RCC 7860 (cell line): ENCODE data around the gene TMEM151B.
"Not testable (repeated sequence)": the region's sequence is repeated elsewhere in the genome, so short reads cannot be mapped to it uniquely, and the experiment has no call there.

Source experiments
- DNase-seq: peaks from one replicate; pipeline ENCODE4 v3.0.0-alpha.2; 2015; ENCODE audit warnings: low spot score
- FAIRE-seq: peaks from 2 replicates; lab custom pipeline; 2012; peaks lifted over from hg19 to GRCh38; lab: Jason Lieb, UNC

TMEM151B gene

GRCh38 chr6:44269921-44270525 is at the start of gene TMEM151B:
TSS of gene TMEM151B (plus strand) at chr6:44270450. CDS start at chr6:44270743, 293 bp downstream.
- no peak for FAIRE-seq
- no peak for DNase-seq

- DNase-seq (no peak), FAIRE-seq (no peak)
Measured at GRCh38 chr6:44220913-44221290, 49.3 kb upstream of the TMEM151B start.

GRCh38 chr6:44221291-44221960 is 48.8 kb upstream of the TMEM151B start:
- no peak for FAIRE-seq
- DNase-seq = peak; percentile 63

DNA sequence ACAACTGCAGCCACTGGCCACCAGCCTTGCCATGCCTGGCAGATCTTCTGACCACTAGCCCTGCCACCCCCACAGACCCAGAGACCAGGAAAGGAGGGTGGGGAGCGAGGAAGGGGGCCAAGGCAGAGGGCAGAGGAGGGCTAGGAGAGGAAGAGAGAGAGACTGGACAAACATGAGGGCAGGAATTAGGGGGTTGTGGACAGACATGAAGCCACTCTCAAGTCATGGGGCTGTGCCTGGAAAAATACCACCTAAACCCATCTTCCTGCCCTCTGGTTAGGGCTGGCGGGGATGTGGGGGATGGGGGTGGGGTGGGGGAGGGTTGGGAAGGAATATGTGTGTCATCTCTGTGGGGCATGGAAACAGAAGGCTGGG is 48.3 kb upstream of the TMEM151B start:
- FAIRE-seq (no peak), DNase-seq (no peak)

DNA sequence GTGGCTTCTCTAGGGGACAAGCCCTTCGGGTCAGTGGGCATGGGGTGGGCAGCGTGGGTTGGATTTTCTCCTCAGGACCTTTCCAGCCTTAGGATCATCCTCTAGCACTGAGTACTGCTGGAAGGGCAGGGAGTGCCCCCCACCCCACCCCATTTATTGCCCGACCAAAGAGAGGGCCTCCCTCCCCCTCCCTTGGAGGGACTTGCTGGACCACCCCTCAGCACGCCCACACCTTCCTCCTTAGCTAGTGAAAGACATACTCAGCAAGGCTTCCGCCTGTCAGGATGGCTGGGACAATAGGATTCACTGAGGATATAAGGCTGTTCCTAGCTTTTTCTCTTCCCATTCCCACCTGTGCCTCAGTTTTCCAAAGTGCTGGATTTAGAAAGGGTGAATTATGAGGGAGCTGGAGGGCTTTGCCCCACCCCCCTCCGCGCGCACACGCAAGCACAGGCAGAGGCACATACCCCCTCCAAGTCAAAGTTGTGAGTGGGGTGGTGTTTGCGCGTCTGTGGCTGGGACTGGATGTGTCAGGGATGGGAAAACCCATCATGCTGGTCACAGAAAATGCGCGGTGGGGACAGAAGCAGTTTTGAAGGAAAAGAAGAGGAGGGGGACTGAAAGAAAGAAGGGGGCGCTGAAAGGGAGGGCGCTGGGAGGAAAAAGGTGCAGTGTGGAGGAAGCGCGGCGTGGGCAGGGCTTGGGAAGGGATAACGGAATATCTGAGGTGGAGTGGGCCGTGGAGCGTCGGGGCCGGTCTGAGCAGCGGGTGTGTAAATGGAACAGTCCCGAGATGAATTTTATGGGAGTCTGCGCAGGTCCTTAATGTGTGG is 47.5 kb upstream of the TMEM151B start:
- DNase-seq = no peak
- no peak for FAIRE-seq

DNA sequence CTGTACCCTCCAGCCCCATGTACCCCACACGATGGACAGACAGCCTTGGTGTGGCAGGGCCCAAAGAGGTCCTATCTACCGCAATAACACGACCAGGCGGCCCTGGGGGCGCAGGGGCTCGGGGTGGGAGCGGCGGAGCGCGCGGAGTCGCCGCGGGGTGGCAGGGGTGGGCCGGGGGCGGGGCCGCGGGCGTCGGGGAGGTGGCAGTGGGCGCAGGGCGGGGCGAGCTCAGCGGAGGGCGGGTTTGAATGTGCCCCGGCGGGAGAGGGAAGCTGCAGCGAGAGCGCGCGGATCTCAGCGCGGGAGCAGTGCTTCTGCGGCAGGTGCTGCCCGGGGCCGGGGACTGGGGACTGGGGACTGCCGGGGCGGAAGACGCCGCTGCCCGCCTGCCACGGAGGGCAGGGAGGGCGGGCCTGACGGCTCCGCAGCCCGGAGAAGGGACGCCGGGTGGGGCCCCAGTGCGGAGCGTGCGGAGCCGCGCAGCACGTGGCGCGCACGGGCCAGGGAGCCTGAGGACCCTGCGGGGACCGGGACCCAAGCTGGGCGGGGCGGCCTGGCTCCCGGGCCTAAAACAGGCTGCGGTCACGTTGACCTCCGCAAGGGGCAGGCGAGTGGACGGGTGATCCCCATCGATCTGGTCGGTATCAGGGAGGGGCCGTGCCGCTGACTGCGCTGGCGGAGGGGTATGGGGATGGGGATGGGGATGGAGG is 46.8 kb upstream of the TMEM151B start, which contains the start of gene SLC29A1:
Gene SLC29A1 (plus strand): TSS at position 277 of the 710 bp plus-strand sequence. CDS start 3,719 bp downstream, outside the sequence.
- FAIRE-seq = no peak

DNA sequence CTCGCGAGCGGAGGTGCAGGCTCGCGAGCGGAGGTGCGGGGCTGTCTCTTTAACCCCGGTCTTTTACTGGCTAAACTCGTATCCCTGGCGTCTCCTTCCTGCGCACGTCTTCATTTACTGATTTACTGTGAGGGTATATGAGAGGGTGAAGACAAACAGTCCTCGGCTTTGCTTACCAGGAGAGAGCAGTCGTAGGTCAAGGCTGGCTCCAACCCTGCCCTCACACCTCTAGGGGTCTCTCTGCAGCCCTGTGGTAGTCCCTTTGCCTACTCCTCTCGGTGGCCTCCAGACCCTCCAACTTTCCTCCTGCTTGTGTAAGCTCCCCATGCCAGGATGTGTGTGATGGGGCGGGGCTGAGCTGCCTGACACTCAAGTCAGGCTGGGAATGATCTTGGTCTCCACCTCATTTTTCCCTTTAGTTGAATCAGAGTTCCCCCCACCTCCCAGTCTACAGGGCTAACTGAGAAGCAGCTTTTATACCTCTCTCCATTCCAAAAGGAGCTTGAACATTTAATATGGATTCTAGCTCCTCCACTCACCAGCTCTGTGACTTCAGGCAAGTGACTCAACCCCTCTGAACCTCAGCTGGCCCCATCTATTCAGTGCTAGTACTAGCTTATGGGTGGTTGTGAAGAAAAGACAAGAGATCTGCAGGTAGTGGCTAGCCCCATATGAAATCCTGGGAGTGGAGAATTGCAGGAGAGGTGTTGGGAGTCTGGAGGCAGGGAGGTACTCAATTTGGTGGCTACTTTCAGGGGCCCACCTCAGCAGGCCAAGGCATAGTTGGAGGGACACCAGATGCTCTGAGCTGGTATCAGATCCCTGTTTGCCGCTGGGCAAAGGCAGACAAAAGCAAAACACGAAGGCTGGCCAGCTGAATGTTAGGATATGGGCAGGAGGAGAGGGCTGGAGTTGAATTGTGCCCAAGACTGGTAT is 46.0 kb upstream of the TMEM151B start:
- no peak for FAIRE-seq

More for the DNA sequence above, 46.8 kb upstream of the TMEM151B start, which contains the start of gene SLC29A1:
- DNase-seq = peak; percentile 26

GRCh38 chr6:44224965-44225305 is 45.3 kb upstream of the TMEM151B start:
- DNase-seq (no peak), FAIRE-seq (no peak)

More for the DNA sequence above, 46.0 kb upstream of the TMEM151B start:
- DNase-seq = no peak

GRCh38 chr6:44225579-44226325 is 44.5 kb upstream of the TMEM151B start:
- FAIRE-seq = no peak
- DNase-seq = no peak

DNA sequence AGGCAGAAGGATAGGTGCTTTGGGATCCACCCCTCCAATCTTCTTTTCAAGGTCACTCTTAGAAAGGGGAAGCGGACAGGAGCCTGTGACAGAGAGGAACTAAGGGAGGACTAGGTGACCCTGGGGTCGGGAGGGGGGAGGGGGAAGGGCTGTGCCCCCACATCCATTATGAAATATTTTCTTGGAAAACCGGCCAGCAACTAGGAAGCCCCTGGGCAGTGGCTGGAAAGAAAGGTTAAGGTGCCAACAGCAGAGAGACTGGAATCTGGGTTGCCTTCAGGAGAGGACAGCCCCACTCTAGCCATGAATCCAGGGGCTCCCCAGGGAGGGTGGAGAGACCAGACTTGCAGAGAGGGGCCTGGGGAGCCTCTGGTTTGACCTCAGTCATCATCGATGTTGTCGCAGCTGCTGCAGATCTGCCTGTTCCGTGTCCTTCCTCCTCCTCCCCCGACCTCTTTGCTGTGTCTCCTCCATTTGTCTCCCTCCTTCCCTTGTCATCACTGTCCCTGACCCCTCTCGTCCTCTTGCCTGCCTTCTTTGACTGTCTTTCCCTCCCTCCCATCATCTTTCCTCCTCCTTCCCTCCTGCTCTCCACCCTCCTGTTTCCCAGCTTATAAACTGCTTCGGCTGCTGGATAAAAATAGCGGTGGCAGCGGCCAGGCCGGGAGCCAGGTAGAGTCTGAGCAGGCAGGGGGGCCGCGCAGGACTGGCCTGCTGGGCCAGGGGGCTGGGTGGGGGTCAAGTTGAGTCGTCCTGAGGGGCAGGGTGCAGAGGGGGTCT is 43.7 kb upstream of the TMEM151B start:
- FAIRE-seq (no peak), DNase-seq (no peak)

GRCh38 chr6:44227148-44227793 is 43.0 kb upstream of the TMEM151B start:
- DNase-seq = no peak
- no peak for FAIRE-seq

- no peak for FAIRE-seq
Measured at GRCh38 chr6:44228031-44228430, 42.2 kb upstream of the TMEM151B start.

DNA sequence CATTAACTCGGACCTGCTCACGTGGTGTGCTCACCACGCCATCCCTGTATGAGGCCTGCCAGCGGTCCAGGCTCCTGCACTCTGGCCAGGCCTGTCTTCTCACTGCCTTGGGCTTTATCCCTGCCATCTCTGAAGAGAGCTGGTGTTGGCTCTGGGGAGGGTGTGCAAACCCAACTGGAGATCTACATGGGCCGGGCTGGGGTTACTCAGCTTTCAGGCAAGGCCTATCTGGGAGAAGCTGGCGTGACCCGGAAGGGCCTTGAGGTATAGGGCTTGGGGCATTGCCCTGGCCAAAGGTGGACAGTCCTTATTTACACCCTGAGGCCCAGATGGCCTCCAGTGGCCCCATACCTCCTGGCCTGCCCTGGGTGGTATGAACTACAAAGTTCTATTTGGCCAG is 41.8 kb upstream of the TMEM151B start:
- FAIRE-seq (no peak), DNase-seq (no peak)

More at GRCh38 chr6:44228031-44228430, 42.2 kb upstream of the TMEM151B start:
- no peak for DNase-seq

- FAIRE-seq = no peak
Measured at GRCh38 chr6:44228836-44229235, 41.4 kb upstream of the TMEM151B start.

GRCh38 chr6:44229376-44230033 is 40.7 kb upstream of the TMEM151B start:
- DNase-seq = no peak
- no peak for FAIRE-seq

More at GRCh38 chr6:44228836-44229235, 41.4 kb upstream of the TMEM151B start:
- no peak for DNase-seq

DNA sequence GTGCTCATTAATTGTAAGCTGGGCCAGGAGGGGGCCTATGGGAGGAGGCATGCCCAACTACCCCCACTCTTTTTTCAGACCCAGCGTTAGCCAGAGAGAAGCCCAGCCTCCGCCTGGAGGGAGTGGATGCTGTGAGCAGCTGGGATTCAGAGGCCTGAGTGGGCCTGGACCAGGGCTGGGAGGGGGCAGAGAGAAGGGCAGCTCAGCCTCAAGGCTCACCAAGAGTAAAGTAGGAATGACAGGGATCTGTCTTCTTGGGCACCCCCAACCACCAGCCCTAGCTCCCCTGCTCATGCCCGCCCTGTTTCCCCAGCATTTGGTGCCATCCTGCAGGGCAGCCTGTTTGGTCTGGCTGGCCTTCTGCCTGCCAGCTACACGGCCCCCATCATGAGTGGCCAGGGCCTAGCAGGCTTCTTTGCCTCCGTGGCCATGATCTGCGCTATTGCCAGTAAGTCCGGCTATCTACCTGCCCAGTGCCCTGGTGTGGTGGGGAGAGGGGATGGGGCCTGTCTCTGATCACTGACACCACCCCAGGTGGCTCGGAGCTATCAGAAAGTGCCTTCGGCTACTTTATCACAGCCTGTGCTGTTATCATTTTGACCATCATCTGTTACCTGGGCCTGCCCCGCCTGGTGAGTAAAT is 40.1 kb upstream of the TMEM151B start:
- no peak for FAIRE-seq
- DNase-seq = no peak

- not testable (repeated sequence) for DNase-seq, FAIRE-seq
Measured at GRCh38 chr6:44231426-44231825, 38.8 kb upstream of the TMEM151B start.
